Right atrium auricular region (tissue), 2 donors: Measurements from ENCODE around the gene PCDH9. TPM values are rescaled to one million over a fixed set of nuclear protein-coding genes. Genes with fewer than 3 reads are reported as not detected.

Experiments used
- DNase-seq: peaks from one replicate; pipeline ENCODE4 v3.0.0-alpha.2; 2019; ENCODE audit warnings: low spot score
- H3K27ac ChIP-seq, 2 donors: fragments of 200-600 bp; sonication (generic); 1 replicate in 1 of 2; 2 replicates in 1 of 2; pipeline ENCODE4 v1.5.1; 2016 to 2019
- H3K27me3 ChIP-seq, 2 donors: fragments of 200-600 bp; sonication (generic); one replicate each; pipeline versions ENCODE4 v1.5.1 to v1.6.0; 2017 to 2019
- H3K36me3 ChIP-seq: fragments of 200-600 bp; sonication (generic); one replicate; pipeline ENCODE4 v1.5.1; 2016
- H3K4me1 ChIP-seq, 2 donors: fragments of 200-600 bp; sonication (generic); one replicate each; pipeline versions ENCODE4 v1.5.1 to v1.6.0; 2017 to 2019
- H3K4me3 ChIP-seq, 2 donors: fragments of 200-600 bp; sonication (generic); 1 replicate in 1 of 2; 2 replicates in 1 of 2; pipeline ENCODE4 v1.5.1; 2017 to 2019; ENCODE audit warnings: mild to moderate bottlenecking in 1 of 2, moderate library complexity in 1 of 2
- H3K9me3 ChIP-seq, 2 donors: fragments of 200-600 bp; sonication (generic); one replicate each; pipeline ENCODE4 v1.5.1; 2019
- total RNA-seq, 2 donors: library from RNA; depleted of rRNA; stranded (reverse); fragments of >200 nt; gene quantifications; one replicate each; pipeline ENCODE4 v1.1.0, GENCODE V29; 2016
- TF ChIP-seq, protein P1 (sequence below), 2 donors: fragments of 200-600 bp; sonication (generic); IDR thresholded peaks; one replicate each; pipeline ENCODE4 v1.5.1; 2019; ENCODE audit warnings: antibody characterized with exemption in 2 of 2

Gene PCDH9
- total RNA-seq, 2 donors from 2014 or later = 19.4 to 28.7 TPM

- H3K9me3 ChIP-seq = no peaks in the 10 kb centered on the region
- TF ChIP-seq, protein P1, sequence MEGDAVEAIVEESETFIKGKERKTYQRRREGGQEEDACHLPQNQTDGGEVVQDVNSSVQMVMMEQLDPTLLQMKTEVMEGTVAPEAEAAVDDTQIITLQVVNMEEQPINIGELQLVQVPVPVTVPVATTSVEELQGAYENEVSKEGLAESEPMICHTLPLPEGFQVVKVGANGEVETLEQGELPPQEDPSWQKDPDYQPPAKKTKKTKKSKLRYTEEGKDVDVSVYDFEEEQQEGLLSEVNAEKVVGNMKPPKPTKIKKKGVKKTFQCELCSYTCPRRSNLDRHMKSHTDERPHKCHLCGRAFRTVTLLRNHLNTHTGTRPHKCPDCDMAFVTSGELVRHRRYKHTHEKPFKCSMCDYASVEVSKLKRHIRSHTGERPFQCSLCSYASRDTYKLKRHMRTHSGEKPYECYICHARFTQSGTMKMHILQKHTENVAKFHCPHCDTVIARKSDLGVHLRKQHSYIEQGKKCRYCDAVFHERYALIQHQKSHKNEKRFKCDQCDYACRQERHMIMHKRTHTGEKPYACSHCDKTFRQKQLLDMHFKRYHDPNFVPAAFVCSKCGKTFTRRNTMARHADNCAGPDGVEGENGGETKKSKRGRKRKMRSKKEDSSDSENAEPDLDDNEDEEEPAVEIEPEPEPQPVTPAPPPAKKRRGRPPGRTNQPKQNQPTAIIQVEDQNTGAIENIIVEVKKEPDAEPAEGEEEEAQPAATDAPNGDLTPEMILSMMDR (IDR thresholded peaks at IDR 0.05) = no peak
- H3K27ac ChIP-seq = no peak overlapping the region
- H3K27me3 ChIP-seq = no peaks in the 10 kb centered on the region
- no peak overlapping the region for H3K4me3 ChIP-seq
- H3K4me1 ChIP-seq = no peaks in the 10 kb centered on the region
- DNase-seq = no peak
- no peaks in the 10 kb centered on the region for H3K36me3 ChIP-seq
These were observed 435.6 kb downstream of the PCDH9 start for GRCh38 chr13:66794340-66795031.

GRCh38 chr13:66790861-66791260, 439.3 kb downstream of the PCDH9 start:
- Histone ChIP-seq H3K27ac (no peak overlapping the region), H3K4me3 (no peak overlapping the region), H3K27me3 (no peaks in the 10 kb centered on the region), H3K9me3 (no peaks in the 10 kb centered on the region), H3K36me3 (no peaks in the 10 kb centered on the region), H3K4me1 (no peaks in the 10 kb centered on the region)
- TF ChIP-seq, protein P1 (IDR thresholded peaks at IDR 0.05) = no peak
- DNase-seq = no peak

DNA sequence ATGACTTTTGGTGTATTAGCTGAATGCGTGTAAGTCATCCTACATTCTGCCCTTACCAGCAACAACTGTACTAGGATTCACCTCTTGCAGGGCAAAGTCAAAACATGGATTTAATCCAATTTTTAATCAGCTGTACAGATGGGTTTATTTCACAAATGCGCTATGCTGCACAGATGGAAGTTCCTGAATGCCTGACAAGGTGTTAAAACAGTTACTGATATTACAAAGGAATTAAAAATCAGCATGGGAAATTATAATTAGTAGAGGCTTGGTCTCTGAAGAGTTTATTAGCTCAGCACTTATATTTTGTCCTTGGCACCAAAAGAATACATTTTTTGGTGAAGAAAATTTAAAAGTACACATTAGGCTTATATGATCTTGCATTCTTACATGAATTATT, 448.9 kb downstream of the PCDH9 start:
- H3K27ac ChIP-seq = no peak overlapping the region
- no peaks in the 10 kb centered on the region for H3K4me1 ChIP-seq
- TF ChIP-seq, protein P1 (IDR thresholded peaks at IDR 0.05) = no peak
- no peaks in the 10 kb centered on the region for H3K27me3 ChIP-seq
- H3K9me3 ChIP-seq = no peaks in the 10 kb centered on the region
- H3K4me3 ChIP-seq = no peak overlapping the region
- no peak for DNase-seq
- no peaks in the 10 kb centered on the region for H3K36me3 ChIP-seq

- Histone ChIP-seq H3K36me3 (no peaks in the 10 kb centered on the region), H3K27ac (no peak overlapping the region), H3K4me1 (no peaks in the 10 kb centered on the region), H3K9me3 (no peaks in the 10 kb centered on the region), H3K4me3 (no peak overlapping the region), H3K27me3 (no peaks in the 10 kb centered on the region)
- TF ChIP-seq, protein P1 (IDR thresholded peaks at IDR 0.05) = no peak
- DNase-seq = no peak
These were observed 449.3 kb downstream of the PCDH9 start for GRCh38 chr13:66780814-66781213.

DNA sequence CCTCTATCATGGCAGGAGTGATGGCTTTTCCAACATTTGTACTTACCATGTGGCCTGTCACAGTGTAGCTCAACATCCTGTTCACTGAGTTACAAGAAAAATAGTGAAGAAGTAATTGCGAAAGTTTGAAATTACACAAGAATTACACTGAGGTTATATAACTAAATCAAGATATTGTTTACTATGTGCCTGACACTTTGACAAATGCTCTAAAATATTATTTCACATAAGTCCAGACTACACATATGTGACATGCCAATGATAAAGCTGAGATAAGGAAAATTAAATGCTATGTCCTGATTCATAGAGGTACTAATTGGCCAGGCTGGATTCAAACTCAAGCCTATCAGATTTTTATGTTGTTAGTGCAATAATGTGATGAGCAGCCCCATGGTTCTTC, 451.7 kb downstream of the PCDH9 start:
- TF ChIP-seq, protein P1 (IDR thresholded peaks at IDR 0.05) = no peak

DNA sequence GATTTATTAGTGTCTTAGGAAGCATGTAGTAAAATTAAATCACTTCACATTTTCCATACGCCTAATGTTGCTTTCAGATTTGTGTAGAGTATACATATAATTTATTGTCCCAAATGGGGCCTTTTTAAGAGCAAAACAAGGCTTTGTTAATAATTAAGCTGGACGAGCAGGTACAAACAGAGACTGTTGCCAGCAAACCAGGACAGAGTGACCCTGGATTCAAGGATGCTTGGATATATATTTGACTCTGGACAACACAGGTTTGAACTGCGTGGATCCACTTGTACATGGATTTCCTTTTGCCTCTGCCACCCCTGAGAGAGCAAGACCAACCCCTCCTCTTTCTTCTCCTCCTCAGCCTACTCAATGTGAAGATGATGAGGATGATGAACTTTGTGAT, 454.9 kb downstream of the PCDH9 start:
- H3K4me1 ChIP-seq = no peaks in the 10 kb centered on the region
- no peaks in the 10 kb centered on the region for H3K36me3 ChIP-seq
- TF ChIP-seq, protein P1 (IDR thresholded peaks at IDR 0.05) = no peak
- no peak overlapping the region for H3K4me3 ChIP-seq
- H3K9me3 ChIP-seq = no peaks in the 10 kb centered on the region
- DNase-seq = no peak
- no peaks in the 10 kb centered on the region for H3K27me3 ChIP-seq
- no peak overlapping the region for H3K27ac ChIP-seq

More for the DNA sequence above, 451.7 kb downstream of the PCDH9 start:
- Histone ChIP-seq H3K4me3 (no peak overlapping the region), H3K4me1 (no peaks in the 10 kb centered on the region), H3K36me3 (no peaks in the 10 kb centered on the region), H3K27ac (no peak overlapping the region), H3K9me3 (no peaks in the 10 kb centered on the region), H3K27me3 (no peaks in the 10 kb centered on the region)
- no peak for DNase-seq
